Smooth muscle cell (in vitro differentiated cells): ENCODE data around the gene CCDC54. TPM values are rescaled to one million over a fixed set of nuclear protein-coding genes. Genes with fewer than 3 reads are reported as not detected.
A peak's percentile ranks its signal among the peaks of the same experiment; 100 is the strongest.

Experiments
- DNase-seq: peaks from one replicate; lab custom pipeline; 2025; ENCODE audit not compliant: unreplicated experiment; lab: John Stamatoyannopoulos, UW
- H2AFZ ChIP-seq: fragments of 200-600 bp; sonication (generic); 2 replicates; pipeline ENCODE4 v1.6.0; 2016; ENCODE audit warnings: antibody characterized with exemption, low read depth, mild to moderate bottlenecking
- H3F3A ChIP-seq: fragments of 200-600 bp; sonication (generic); 2 replicates; pipeline ENCODE4 v1.6.0; 2017; ENCODE audit warnings: antibody characterized with exemption, low read depth
- H3K27ac ChIP-seq: fragments of 200-600 bp; sonication (generic); 2 replicates; pipeline ENCODE4 v1.5.1; 2016; ENCODE audit warnings: low read depth, mild to moderate bottlenecking
- H3K27me3 ChIP-seq: fragments of 200-600 bp; sonication (generic); 2 replicates; pipeline ENCODE4 v1.6.1; 2016; ENCODE audit warnings: low read depth, mild to moderate bottlenecking
- H3K36me3 ChIP-seq: fragments of 200-600 bp; sonication (generic); 2 replicates; pipeline ENCODE4 v1.5.1; 2016; ENCODE audit warnings: low read depth
- H3K4me1 ChIP-seq: fragments of 200-600 bp; sonication (generic); 2 replicates; pipeline ENCODE4 v1.5.1; 2016; ENCODE audit warnings: low read depth
- H3K4me2 ChIP-seq: fragments of 200-600 bp; sonication (generic); 2 replicates; pipeline ENCODE4 v1.6.0; 2016; ENCODE audit warnings: mild to moderate bottlenecking
- H3K4me3 ChIP-seq: fragments of 200-600 bp; sonication (generic); 2 replicates; pipeline ENCODE4 v1.5.1; 2016; ENCODE audit warnings: mild to moderate bottlenecking
- H3K79me2 ChIP-seq: fragments of 200-600 bp; sonication (generic); 2 replicates; pipeline ENCODE4 v1.6.0; 2016; ENCODE audit warnings: low read depth, mild to moderate bottlenecking
- H3K9ac ChIP-seq: fragments of 200-600 bp; sonication (generic); 2 replicates; pipeline ENCODE4 v1.6.0; 2016; ENCODE audit warnings: low read depth
- H3K9me3 ChIP-seq: fragments of 200-600 bp; sonication (generic); replicated peaks from 2 replicates; pipeline ENCODE4 v1.5.1; 2016; ENCODE audit warnings: low read depth
- H4K20me1 ChIP-seq: fragments of 200-600 bp; sonication (generic); 2 replicates; pipeline ENCODE4 v1.6.0; 2016; ENCODE audit warnings: low read depth
- WGBS: methylation state at CpG from one replicate; pipeline ENCODE4 v1.1.7; 2016; ENCODE audit warnings: low lambda C conversion rate; 5-methylcytosine and 5-hydroxymethylcytosine counted together
- polyA plus RNA-seq: library from polyadenylated mRNA; unstranded; fragments of >200 nt; fragmentation: Nextera tagmentation; extraction: Ambion mirVana; gene quantifications from 2 replicates; pipeline ENCODE4 v1.2.1, GENCODE V29; 2016
- total RNA-seq: library from RNA; depleted of rRNA; stranded (reverse); fragments of >200 nt; gene quantifications from 2 replicates; pipeline ENCODE4 v1.2.3, GENCODE V29; 2014
- TF ChIP-seq, protein P1 (sequence below): fragments of 200-600 bp; sonication (generic); IDR thresholded peaks from 2 replicates; pipeline ENCODE4 v1.5.1; 2017; ENCODE audit warnings: borderline replicate concordance, mild to moderate bottlenecking, antibody characterized with exemption; ENCODE audit not compliant: insufficient read depth, poor library complexity, severe bottlenecking

Gene CCDC54
- total and polyA plus RNA-seq, 2 experiments from 2014 or later = 0.49 TPM; not detected in 1

DNA sequence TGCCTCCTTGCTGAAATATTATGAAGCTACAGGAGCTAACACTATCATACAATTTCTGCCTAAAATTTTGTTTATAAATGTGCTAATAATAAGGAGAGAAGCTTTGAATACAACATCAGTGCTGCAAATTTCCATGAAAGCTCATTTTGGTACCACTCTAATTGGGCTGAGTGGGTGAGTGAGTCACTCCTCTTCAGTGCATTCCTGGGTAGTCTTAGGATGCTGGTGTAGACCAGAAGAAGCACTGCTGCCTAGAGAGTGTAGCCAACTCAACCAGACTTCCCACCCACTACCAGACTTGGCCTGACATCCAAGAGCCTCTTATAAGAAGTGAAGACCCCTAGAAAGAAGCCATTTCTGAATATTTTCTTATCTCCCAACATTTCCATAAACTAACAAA lies 32.5 kb upstream of the CCDC54 start:
- Histone ChIP-seq H3K4me2 (no peak overlapping the region), H3K4me1 (peaks cover 14% of the 10 kb centered on the region), H4K20me1 (no peaks in the 10 kb centered on the region), H3K9ac (no peak overlapping the region), H3K36me3 (no peaks in the 10 kb centered on the region), H3F3A (no peaks in the 10 kb centered on the region), H2AFZ (no peak overlapping the region), H3K27ac (no peak overlapping the region), H3K4me3 (no peak overlapping the region), H3K27me3 (no peaks in the 10 kb centered on the region), H3K79me2 (no peaks in the 10 kb centered on the region), H3K9me3 (no peaks in the 10 kb centered on the region)
- TF ChIP-seq, protein P1, sequence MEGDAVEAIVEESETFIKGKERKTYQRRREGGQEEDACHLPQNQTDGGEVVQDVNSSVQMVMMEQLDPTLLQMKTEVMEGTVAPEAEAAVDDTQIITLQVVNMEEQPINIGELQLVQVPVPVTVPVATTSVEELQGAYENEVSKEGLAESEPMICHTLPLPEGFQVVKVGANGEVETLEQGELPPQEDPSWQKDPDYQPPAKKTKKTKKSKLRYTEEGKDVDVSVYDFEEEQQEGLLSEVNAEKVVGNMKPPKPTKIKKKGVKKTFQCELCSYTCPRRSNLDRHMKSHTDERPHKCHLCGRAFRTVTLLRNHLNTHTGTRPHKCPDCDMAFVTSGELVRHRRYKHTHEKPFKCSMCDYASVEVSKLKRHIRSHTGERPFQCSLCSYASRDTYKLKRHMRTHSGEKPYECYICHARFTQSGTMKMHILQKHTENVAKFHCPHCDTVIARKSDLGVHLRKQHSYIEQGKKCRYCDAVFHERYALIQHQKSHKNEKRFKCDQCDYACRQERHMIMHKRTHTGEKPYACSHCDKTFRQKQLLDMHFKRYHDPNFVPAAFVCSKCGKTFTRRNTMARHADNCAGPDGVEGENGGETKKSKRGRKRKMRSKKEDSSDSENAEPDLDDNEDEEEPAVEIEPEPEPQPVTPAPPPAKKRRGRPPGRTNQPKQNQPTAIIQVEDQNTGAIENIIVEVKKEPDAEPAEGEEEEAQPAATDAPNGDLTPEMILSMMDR = no peak
- no peak for DNase-seq

DNA sequence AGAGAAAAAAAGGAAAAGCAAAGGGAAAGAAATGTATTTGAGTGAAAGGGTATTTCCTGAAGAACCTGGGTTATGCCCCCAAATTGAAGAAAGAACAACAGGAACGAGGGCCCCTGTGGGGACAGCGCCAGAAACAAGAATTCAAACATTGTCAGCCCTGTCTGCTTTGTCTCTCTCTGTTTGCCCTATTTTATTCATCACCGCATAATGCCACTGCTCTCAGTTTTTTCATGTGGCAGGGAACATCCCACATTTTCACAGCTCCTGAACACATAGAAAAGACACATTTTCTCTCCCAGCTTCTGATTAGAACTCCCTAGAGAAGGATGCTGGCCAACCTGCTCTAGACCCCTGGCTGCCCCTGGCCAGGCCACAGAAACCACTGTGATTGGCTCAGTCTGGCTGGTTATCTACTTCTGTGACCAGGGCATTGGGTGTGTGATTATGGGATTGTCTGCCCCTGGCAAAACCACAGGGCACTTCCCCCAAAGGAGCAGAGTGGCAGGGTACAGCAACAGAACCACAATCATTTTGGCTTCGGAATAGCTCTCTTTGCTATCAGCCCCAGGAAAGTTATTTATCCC lies 31.3 kb upstream of the CCDC54 start:
- WGBS = 89% methylated on average over 4 of the region's 4 CpGs
- H2AFZ ChIP-seq = no peak overlapping the region

DNA sequence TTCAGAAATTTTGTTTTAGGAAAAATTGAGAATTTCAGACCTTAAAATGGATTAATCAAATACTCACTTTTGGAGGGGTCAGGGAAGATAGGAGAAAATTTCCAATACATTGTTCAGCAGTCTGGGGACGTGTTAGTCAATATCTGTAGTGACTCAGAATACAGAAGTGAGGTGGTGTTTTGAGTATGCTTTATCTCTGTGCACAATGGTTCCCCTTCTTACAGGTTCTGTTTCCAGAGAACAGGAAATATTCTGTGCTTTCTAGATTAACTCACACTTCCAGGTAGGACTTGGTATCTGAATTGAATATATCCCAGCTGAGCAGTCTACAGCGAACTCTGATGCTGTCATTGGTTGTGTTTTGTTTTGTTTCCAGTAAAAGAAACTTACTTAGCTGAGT lies 30.7 kb upstream of the CCDC54 start:
- no peaks in the 10 kb centered on the region for H3K27me3 ChIP-seq
- WGBS = 64% methylated on average over 2 of the region's 2 CpGs
- no peak overlapping the region for H3K4me2 ChIP-seq
- no peaks in the 10 kb centered on the region for H3K79me2 ChIP-seq
- H3K9ac ChIP-seq = no peak overlapping the region
- no peak overlapping the region for H2AFZ ChIP-seq
- peaks cover 9% of the 10 kb centered on the region for H3K4me1 ChIP-seq
- no peaks in the 10 kb centered on the region for H3K9me3 ChIP-seq
- TF ChIP-seq, protein P1 = no peak
- no peak for DNase-seq
- no peaks in the 10 kb centered on the region for H4K20me1 ChIP-seq
- H3K27ac ChIP-seq = no peak overlapping the region
- H3K36me3 ChIP-seq = no peaks in the 10 kb centered on the region
- no peaks in the 10 kb centered on the region for H3F3A ChIP-seq
- H3K4me3 ChIP-seq = no peak overlapping the region

More for the DNA sequence above, 31.3 kb upstream of the CCDC54 start:
- Histone ChIP-seq H3K9ac (no peak overlapping the region), H3K4me2 (no peak overlapping the region), H3K27ac (no peak overlapping the region), H3K79me2 (no peaks in the 10 kb centered on the region), H3K9me3 (no peaks in the 10 kb centered on the region), H3K4me3 (no peak overlapping the region), H3F3A (no peaks in the 10 kb centered on the region), H3K36me3 (no peaks in the 10 kb centered on the region), H4K20me1 (no peaks in the 10 kb centered on the region), H3K4me1 (peaks cover 14% of the 10 kb centered on the region), H3K27me3 (no peaks in the 10 kb centered on the region)
- DNase-seq = no peak
- TF ChIP-seq, protein P1 = no peak

DNA sequence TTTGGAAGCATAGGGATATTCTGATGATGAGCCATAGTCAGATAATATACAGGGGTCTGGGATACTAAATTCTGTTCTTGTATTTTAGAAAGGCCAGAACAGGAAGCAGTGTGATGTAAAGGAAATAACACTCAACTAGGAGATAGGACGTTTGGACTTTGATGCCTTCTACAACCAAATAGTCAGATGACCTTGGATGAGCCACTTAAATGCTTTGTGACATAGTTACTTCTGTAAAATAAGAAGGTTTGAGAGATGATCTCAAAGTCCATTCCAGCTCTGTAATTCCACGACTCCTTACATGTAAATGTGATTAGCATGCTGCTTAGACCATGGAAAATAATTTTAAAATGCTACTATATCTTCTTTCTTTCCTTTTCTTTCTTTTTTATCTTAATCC lies 29.5 kb upstream of the CCDC54 start:
- Histone ChIP-seq H3K36me3 (no peaks in the 10 kb centered on the region), H3K27ac (no peak overlapping the region), H2AFZ (peak overlapping the region; percentile 19), H3K4me3 (no peak overlapping the region), H3K4me1 (no peaks in the 10 kb centered on the region), H3K79me2 (no peaks in the 10 kb centered on the region), H3K4me2 (no peak overlapping the region), H3K27me3 (no peaks in the 10 kb centered on the region), H4K20me1 (no peaks in the 10 kb centered on the region), H3K9ac (no peak overlapping the region), H3K9me3 (no peaks in the 10 kb centered on the region), H3F3A (no peaks in the 10 kb centered on the region)
- TF ChIP-seq, protein P1 = no peak
- WGBS = 50% methylated on average over 2 of the region's 2 CpGs
- DNase-seq = no peak
